Upper lobe of left lung (tissue), 4 donors: Measurements from ENCODE around the gene LILRB5.
"Not testable (repeated sequence)": the region's sequence is repeated elsewhere in the genome, so short reads cannot be mapped to it uniquely, and the experiment has no call there.

Experiments
- POLR2A ChIP-seq, 4 donors: fragments of 450-650 bp; IDR thresholded peaks; one replicate each; pipeline ENCODE4 v1.5.1; 2016 to 2017; ENCODE audit warnings: antibody characterized with exemption in 4 of 4, mild to moderate bottlenecking in 2 of 4
- TF ChIP-seq, protein P1 (sequence below), 6 experiments: fragments of 450-650 bp in 4 of 6; fragments of 200-600 bp in 2 of 6; sonication (generic) in 2 of 6; IDR thresholded peaks; one replicate each; pipeline ENCODE4 v1.5.1; 2016 to 2019; ENCODE audit warnings: antibody characterized with exemption in 6 of 6

GRCh38 chr19:54277111-54277615, 20.1 kb upstream of the LILRB5 start:
- TF ChIP-seq, protein P1, sequence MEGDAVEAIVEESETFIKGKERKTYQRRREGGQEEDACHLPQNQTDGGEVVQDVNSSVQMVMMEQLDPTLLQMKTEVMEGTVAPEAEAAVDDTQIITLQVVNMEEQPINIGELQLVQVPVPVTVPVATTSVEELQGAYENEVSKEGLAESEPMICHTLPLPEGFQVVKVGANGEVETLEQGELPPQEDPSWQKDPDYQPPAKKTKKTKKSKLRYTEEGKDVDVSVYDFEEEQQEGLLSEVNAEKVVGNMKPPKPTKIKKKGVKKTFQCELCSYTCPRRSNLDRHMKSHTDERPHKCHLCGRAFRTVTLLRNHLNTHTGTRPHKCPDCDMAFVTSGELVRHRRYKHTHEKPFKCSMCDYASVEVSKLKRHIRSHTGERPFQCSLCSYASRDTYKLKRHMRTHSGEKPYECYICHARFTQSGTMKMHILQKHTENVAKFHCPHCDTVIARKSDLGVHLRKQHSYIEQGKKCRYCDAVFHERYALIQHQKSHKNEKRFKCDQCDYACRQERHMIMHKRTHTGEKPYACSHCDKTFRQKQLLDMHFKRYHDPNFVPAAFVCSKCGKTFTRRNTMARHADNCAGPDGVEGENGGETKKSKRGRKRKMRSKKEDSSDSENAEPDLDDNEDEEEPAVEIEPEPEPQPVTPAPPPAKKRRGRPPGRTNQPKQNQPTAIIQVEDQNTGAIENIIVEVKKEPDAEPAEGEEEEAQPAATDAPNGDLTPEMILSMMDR (IDR thresholded peaks at IDR 0.05) = not testable (repeated sequence)
- not testable (repeated sequence) for TF ChIP-seq POLR2A (IDR thresholded peaks at IDR 0.05)
